Stimulated activated CD4-positive, alpha-beta T cell treated with anti-CD3 and anti-CD28 coated beads, Interleukin-15, amount 100 ng/mL, for 48 hours (primary cell): ENCODE measurements around the gene TRAPPC2.
A peak's percentile ranks its signal among the peaks of the same experiment; 100 is the strongest.
"Not testable (repeated sequence)": the region's sequence is repeated elsewhere in the genome, so short reads cannot be mapped to it uniquely, and the experiment has no call there.

ENCODE experiments used
- DNase-seq, 2 donors: peaks; one replicate each; pipeline ENCODE4 v3.0.0-alpha.2; 2020; ENCODE audit warnings: low read depth in 2 of 2

The TRAPPC2 gene

GRCh38 chrX:13747836-13748235, 13.4 kb upstream of the TRAPPC2 start:
- DNase-seq, result no peak

DNA sequence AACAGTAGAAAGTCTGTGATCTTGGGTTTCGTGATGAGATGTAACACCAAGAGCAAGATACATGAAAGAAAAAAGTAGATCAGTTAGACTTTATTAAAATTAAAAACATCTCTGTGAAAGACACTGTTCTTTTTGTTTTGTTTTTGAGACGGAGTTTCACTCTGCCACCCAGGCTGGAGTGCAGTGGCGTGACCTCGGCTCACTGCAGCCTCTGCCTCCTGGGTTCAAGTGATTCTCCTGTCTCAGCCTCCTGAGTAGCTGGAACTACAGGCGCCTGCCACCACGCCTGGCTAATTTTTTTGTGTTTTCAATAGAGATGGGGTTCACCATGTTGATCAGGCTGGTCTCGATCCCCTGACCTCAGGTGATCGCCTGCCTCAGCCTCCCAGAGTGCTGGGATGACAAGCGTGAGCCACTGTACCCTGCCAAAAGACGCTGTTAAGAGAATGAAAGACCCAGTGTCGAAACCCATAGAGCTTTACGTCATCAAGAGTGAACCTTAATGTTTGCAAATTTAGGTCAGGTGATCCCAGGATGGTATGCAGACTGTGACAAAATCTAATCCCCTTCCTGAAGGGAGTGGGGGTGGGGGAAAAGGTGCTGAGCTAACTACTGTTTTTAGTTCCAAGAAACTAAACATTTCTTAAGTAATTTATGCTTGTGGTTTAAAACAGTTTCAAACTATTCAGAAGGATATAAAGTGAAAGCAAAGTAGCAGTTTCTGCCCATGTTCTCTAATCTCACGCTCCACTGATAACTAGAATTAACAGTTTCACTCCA, 8.2 kb upstream of the TRAPPC2 start:
- peak in 1 of 2 donors; percentile 38 for DNase-seq

GRCh38 chrX:13741695-13742094, 7.3 kb upstream of the TRAPPC2 start:
- no peak for DNase-seq

DNA sequence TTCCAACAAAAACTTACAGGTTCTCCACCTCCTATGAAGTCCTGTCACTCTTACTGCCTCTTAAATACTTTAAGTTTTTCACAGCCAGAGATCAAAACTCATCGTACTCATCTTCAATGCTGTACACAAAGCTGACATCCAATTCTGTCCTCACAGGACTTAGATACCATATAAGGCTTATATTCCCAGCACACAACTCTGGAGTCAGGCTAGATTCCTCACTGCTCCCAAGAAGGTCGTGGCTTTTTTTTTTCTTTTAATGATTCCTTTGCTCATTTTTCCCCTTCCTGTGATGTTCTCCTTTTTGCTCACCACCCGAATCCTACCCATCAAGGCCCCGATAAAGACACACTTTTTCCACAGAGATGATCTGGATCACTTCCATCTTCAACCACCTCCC, 914 bp downstream of the TRAPPC2 start:
- no peak for DNase-seq

DNA sequence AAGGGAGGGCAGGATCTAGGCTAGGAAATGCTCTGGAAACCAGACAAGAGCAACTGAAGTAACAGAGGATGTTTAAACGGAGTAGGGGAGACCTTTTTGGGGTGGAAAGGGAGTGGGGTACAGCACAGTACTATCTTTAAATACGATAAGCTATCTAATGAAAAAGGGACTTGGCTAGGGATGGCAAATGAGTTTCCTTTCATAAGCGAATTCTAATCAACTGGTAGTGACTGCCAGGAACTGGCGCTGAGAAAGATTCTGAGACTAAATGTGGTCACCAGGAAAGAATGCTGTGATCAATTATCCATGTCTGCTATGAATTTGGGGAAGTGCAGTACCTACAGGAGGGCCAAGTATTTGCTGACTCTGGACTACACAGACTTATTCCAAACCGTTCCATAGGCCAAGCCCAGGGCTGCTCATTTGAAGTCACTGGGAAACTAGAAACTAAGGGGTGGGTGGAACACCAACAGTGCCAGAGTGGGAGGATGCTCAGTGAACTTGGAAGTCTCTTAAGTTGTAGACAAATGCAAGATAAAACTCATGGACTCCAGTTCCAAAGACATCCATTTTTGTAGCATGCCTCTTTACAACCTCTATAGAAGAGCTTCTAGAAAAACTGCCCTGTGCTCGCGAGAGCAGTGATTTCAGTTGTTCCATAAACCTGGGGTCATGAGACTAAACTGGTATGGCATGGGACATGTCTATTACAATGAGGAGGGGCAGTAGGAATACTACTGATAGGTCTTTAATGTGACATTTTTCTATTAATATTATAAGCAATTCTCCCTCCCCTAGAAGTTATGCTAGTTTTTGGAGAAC, 2.0 kb downstream of the TRAPPC2 start:
- DNase-seq, result no peak

DNA sequence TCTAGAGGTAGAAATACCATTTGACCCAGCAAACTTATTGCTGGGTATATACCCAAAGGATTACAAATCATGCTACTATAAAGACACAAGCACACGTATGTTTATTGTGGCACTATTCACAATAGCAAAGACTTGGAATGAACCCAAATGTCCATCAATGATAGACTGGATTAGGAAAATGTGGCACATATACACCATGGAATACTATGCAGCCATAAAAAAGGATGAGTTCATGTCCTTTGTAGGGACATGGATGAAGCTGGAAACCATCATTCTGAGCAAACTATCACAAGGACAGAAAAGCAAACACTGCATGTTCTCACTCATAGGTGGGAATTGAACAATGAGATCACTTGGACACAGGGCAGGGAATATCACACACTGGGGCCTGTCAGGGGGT, 3.9 kb downstream of the TRAPPC2 start:
- not testable (repeated sequence) for DNase-seq

GRCh38 chrX:13726583-13726982, 7.8 kb downstream of the TRAPPC2 start:
- not testable (repeated sequence) for DNase-seq

GRCh38 chrX:13724878-13725277, 9.5 kb downstream of the TRAPPC2 start:
- not testable (repeated sequence) for DNase-seq

DNA sequence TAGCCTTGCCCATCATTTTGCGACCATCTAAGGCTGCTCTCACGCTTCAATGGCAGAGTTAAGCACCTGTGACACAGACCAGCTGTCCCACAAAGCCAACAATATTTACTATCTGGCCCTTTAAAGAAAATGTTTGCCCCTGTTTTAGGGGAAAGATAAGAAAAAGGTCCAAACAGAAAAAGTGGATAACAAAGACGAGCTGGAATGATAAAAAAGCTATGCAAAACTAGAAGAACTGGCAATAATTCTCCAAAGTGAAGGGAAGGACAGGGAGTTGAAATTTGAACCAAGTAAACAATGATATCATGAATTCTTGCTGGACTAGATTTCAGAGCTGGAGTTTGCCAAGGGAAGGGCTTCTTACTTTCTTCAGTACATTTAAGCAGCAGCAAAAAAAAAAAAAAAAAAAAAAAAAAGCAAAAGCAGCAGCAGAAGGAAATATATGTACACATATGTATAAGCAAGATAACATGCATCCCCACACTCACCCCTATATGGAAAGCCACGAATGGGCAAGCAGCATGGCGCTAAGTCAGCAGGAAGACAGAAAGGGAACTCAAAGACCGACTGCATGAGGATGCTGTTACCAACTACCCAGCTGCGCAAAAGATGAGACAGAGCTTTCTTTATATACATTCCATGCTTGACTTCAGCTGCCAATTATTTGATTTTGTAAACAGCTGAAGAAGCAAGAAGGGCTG, 12.5 kb downstream of the TRAPPC2 start:
- DNase-seq, result no peak

GRCh38 chrX:13721371-13721770, 13.0 kb downstream of the TRAPPC2 start:
- DNase-seq, result no peak

DNA sequence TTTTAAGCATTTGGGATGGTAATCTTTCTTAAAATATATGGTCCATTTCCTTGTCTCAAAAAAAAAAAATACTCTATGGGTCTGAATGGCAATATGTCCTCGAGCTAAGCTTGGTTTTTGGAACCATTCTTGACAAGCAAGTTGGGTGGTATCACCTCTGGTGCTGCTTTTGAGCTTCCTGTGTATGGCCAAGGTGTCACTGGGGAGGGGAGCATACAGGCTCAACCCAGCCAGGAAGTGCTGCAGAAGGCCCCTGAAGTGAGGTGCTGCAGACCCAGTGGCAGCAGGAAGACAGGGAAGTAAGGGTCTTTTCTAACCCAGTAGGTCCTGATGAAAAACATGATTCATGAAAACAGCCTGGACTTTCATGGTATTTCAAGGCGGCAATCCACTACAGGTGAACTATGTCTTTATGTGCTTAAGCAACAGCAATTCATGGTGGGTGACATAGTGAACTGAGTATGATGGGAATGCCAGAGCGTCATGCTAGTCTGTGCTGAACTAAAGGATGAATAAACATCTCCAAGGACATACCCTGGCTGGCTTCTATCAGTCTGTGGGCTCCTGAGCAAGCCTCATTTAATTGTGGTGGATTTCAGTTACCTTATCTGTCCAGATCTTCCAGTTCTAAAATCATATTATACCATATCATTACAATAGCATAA, 15.1 kb downstream of the TRAPPC2 start:
- no peak for DNase-seq

GRCh38 chrX:13717700-13718472, 16.5 kb downstream of the TRAPPC2 start:
- DNase-seq, result no peak

GRCh38 chrX:13716905-13717304, 17.5 kb downstream of the TRAPPC2 start:
- DNase-seq, result no peak

GRCh38 chrX:13716455-13716854, 18.0 kb downstream of the TRAPPC2 start:
- no peak for DNase-seq

DNA sequence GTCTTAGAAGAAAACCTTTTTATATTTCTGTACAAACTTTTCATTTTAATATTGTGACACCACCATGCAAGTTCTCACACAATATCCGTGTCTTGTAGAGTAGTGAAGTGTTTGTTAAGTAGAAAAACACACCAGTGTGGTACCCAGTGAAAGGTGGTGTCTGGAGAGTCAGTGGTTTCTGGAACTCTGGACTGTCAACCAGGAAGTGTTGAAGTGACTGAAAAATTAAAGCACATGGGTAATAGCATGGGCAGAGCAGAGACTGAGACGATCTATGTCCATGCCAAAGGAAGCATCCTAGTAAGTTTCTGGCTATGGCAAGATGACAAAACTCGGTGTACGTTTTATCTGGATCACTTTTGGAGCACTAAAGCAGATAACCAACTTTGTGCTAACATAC, 23.3 kb downstream of the TRAPPC2 start:
- no peak for DNase-seq

DNA sequence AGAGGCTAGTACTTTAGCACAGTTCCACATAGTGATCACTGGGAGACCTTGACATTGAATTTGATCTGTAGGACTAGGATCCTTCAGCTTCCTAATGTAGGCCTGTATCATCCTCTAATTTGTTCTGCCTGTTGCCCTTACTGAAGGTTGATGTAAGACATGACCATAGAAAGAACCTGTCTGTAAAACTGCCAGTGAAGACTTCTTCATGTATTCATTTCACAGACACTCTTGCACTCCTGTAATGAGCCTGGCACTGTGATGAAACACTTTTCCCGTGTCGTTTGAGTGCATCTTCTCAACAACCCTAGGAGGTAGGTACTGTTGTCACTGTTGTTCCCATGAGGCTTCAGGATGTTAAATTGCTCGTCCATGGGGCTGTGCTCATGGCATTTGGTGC, 30.8 kb downstream of the TRAPPC2 start:
- DNase-seq, result no peak

- no peak for DNase-seq
These were observed 31.3 kb downstream of the TRAPPC2 start for GRCh38 chrX:13703135-13703534.

GRCh38 chrX:13702111-13702789, 32.2 kb downstream of the TRAPPC2 start:
- no peak for DNase-seq

GRCh38 chrX:13700380-13700779, 34.0 kb downstream of the TRAPPC2 start:
- DNase-seq, result no peak

- DNase-seq, result no peak
These were observed 35.1 kb downstream of the TRAPPC2 start for GRCh38 chrX:13699183-13699826.
